Measurements from ENCODE around the gene LRRTM4.

DNA sequence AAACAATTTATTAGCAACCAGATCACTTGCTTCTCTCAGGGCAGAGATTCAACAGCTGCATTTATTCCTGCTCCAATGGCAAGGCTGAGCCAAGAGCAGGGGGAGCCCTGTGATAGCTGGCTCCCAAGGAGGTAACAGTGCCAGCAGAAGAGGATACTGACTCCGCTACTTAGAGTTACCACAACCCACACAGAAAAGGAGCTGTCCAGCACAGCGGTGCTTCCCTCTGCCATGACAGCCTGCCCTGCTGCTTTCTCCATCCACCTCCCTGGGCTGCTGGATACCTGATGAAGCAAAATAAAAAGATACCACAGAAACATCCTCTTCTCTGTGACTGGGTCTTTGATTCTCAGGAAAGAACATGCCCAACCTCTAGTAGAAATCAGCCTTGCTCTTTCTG lies 467.2 kb downstream of the LRRTM4 start:
- TF ChIP-seq CTCF (conservative IDR thresholded peaks at IDR 0.05 in 1 of 2, IDR thresholded peaks at IDR 0.05 in 1 of 2; ENCODE audit: low read depth in 1 of 2, low read length in 2 of 2) (no peak), EZH2 (IDR thresholded peaks at IDR 0.05; ENCODE audit: low read length, missing control alignments) (no peak)
